Common myeloid progenitor, CD34-positive (primary cell): ENCODE results near the gene FBXO36.
"Not testable (repeated sequence)": the region's sequence is repeated elsewhere in the genome, so short reads cannot be mapped to it uniquely, and the experiment has no call there.

ENCODE experiments used
- CTCF ChIA-PET: fragments of 350-600 bp; sonication (Branson Sonifier 250); formaldehyde crosslinking; loops from one replicate; lab custom pipeline; 2021; ENCODE audit warnings: antibody characterized with exemption; lab: Charles Lee
- POLR2A ChIA-PET: fragments of 350-600 bp; sonication (Branson Sonifier 250); formaldehyde crosslinking; loops from one replicate; lab custom pipeline; 2021; ENCODE audit warnings: antibody characterized with exemption; lab: Charles Lee
- DNase-seq, 3 donors: peaks; one replicate each; pipeline versions ENCODE4 v3.0.0 to v3.0.0-alpha.2; 2013
- H3K27ac ChIP-seq, 2 experiments: 1 replicate in 1 of 2; 2 replicates in 1 of 2; pipeline ENCODE4 v1.7.0; 2013; ENCODE audit warnings: inconsistent platforms in 2 of 2, low read length in 2 of 2, mild to moderate bottlenecking in 2 of 2, low read depth in 1 of 2, moderate library complexity in 1 of 2; ENCODE audit not compliant: severe bottlenecking in 2 of 2, insufficient read depth in 1 of 2, poor library complexity in 1 of 2
- H3K27me3 ChIP-seq, 5 experiments: replicated peaks in 2 of 5; 1 replicate in 3 of 5; 2 replicates in 2 of 5; pipeline versions ENCODE4 v1.6.1 to v1.7.0; 2013; ENCODE audit warnings: low read length in 4 of 5, mild to moderate bottlenecking in 2 of 5, moderate library complexity in 2 of 5, inconsistent platforms in 1 of 5; ENCODE audit not compliant: insufficient read depth in 5 of 5, control insufficient read depth in 4 of 5
- H3K36me3 ChIP-seq, 4 experiments: 1 replicate in 2 of 4; 2 replicates in 2 of 4; pipeline versions ENCODE4 v1.6.1 to v1.7.0; 2013; ENCODE audit warnings: low read length in 3 of 4, control low read depth in 1 of 4, mild to moderate bottlenecking in 1 of 4; ENCODE audit not compliant: control insufficient read depth in 4 of 4, insufficient read depth in 4 of 4
- H3K4me1 ChIP-seq, 4 experiments: 1 replicate in 3 of 4; 2 replicates in 1 of 4; pipeline versions ENCODE4 v1.6.1 to v1.7.1; 2013; ENCODE audit warnings: low read length in 3 of 4, mild to moderate bottlenecking in 3 of 4, control low read depth in 1 of 4, inconsistent platforms in 1 of 4, moderate library complexity in 1 of 4; ENCODE audit not compliant: control insufficient read depth in 4 of 4, insufficient read depth in 4 of 4; ENCODE audit errors: control extremely low read depth in 1 of 4
- H3K4me3 ChIP-seq, 7 experiments: 1 replicate in 4 of 7; 2 replicates in 3 of 7; pipeline versions ENCODE4 v1.5.1 to v1.7.0; 2013; ENCODE audit warnings: mild to moderate bottlenecking in 7 of 7, low read length in 6 of 7, moderate library complexity in 6 of 7, inconsistent platforms in 2 of 7, low read depth in 2 of 7, control low read depth in 1 of 7; ENCODE audit not compliant: insufficient read depth in 4 of 7, control insufficient read depth in 1 of 7; ENCODE audit errors: extremely low read depth in 1 of 7
- H3K9me3 ChIP-seq, 5 experiments: 1 replicate in 4 of 5; 2 replicates in 1 of 5; pipeline versions ENCODE4 v1.6.1 to v1.7.1; 2013; ENCODE audit warnings: low read length in 4 of 5, mild to moderate bottlenecking in 2 of 5, inconsistent platforms in 1 of 5, low read depth in 1 of 5, moderate library complexity in 1 of 5; ENCODE audit not compliant: control insufficient read depth in 4 of 5, insufficient read depth in 2 of 5; ENCODE audit errors: control extremely low read depth in 1 of 5
- WGBS: methylation state at CpG from one replicate; pipeline ENCODE4 v1.1.5; 2013; ENCODE audit not compliant: insufficient coverage; 5-methylcytosine and 5-hydroxymethylcytosine counted together

Gene FBXO36

DNA sequence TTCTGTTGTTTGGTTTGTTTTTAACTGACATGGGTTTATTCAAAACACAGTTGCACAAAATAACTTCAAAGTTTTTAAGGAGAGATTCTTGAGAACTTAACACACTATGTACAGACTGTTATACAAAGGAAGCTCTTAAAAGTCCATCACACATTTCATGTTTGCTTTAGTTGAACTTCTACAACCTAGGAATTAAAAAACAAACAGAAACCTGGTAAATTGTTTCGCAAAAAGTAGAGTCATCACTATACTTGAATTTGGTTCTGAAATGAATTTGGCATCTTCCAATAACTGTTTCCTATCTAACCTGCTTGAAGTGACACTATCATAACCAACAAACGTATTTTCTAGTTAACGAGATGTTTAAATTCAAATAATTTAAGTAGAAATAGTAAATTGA, 22.3 kb upstream of the FBXO36 start:
- CTCF ChIA-PET = interaction anchor here (2.8 kb wide), 1 partner anchor 11 kb away, joined by 9 read pairs; no protein-coding TSS in a partner anchor

DNA sequence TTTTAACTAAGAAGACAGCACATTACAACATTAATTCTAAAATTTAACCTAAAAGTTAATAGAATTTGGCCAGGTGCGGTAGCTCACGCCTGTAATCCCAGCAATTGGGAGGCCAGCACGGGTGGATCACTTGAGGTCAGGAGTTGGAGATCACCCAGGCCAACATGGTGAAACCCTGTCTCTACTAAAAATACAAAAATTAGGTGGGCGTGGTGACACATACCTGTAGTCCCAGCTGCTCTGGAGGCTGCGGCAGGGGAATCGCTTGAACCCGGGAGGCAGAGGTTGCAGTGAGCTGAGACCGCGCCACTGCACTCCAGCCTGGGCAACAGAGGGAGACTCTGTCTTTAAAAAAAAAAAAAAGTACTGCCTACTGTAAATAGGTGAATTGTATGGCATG, 21.8 kb upstream of the FBXO36 start:
- 100% methylated on average over 9 of the region's 9 CpGs for WGBS
- not testable (repeated sequence) for H3K4me1 ChIP-seq, H3K4me3 ChIP-seq, H3K27ac ChIP-seq, H3K27me3 ChIP-seq, H3K9me3 ChIP-seq, DNase-seq
- POLR2A ChIA-PET = interaction anchor here (0.7 kb wide), 1 partner anchor 107 kb away, joined by 3 read pairs; no protein-coding TSS in a partner anchor
- CTCF ChIA-PET = interaction anchor here (0.7 to 2.8 kb wide), 3 partner anchors 10 to 18 kb away, joined by 3 to 9 read pairs (median 3); no protein-coding TSS in a partner anchor
- H3K36me3 ChIP-seq = peaks cover 3 to 25% (median 11%) of the 10 kb centered on the region in 4 experiments

More for the DNA sequence above, 22.3 kb upstream of the FBXO36 start:
- Histone ChIP-seq H3K36me3 (peaks cover 3 to 25% (median 11%) of the 10 kb centered on the region in 4 experiments), H3K27ac (no peak overlapping the region), H3K4me3 (no peak overlapping the region), H3K27me3 (no peaks in the 10 kb centered on the region), H3K4me1 (peaks cover 3 to 5% (median 3%) of the 10 kb centered on the region in 4 experiments), H3K9me3 (no peaks in the 10 kb centered on the region)
- no CpG with 5 or more reads among the region's 3 CpGs for WGBS
- no peak for DNase-seq
- POLR2A ChIA-PET = no interaction called here

DNA sequence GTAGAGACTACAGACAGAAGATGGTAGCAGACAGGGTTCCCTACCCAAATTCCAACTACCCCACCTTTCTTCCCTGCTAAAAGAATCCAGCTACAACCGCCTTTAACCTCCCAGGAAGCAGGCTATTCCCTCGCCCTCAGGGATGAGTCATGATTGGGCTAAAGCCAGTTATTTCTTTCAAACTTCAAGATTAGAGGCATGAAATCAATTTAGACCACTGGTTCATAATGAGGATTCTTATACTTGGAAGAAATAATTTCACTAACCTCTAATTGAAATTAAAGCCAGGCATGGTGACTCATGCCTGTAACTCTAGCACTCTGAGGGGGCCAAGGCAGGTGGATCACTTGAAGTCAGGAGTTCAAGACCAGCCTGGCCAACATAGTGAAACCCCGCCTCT, 20.5 kb upstream of the FBXO36 start:
- POLR2A ChIA-PET = no interaction called here

DNA sequence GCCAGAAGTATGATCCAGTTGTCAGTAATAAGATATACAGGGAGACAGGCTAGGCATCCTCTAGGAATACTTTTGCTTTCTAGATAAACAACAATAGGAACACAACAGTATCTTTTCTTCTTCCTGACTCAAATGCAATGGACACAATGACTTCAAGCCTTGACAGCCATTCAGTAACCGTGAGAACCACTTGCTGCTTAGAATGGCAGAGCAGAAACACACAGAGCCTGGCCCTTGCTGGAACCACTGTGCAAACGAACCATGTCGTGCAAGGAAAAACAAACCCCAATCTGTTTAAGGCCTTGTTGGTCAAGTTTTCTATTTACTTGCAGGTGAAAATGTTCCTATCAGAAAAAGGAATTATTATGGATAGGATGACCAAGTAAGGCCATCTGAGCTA, 19.3 kb upstream of the FBXO36 start:
- Histone ChIP-seq H3K36me3 (peaks cover 3 to 34% (median 16%) of the 10 kb centered on the region in 4 experiments), H3K27ac (no peak overlapping the region), H3K4me3 (no peak overlapping the region), H3K4me1 (peaks cover 0 to 5% (median 0%) of the 10 kb centered on the region in 4 experiments), H3K9me3 (no peaks in the 10 kb centered on the region), H3K27me3 (no peaks in the 10 kb centered on the region)
- POLR2A ChIA-PET = interaction anchor here (0.6 kb wide), 1 partner anchor 273 kb away, joined by 3 read pairs; no protein-coding TSS in a partner anchor
- DNase-seq = no peak
- WGBS = 94% methylated on average over 3 of the region's 3 CpGs
- CTCF ChIA-PET = interaction anchor here (0.8 to 1.6 kb wide), 3 partner anchors 8 to 17 kb away, joined by 3 to 7 read pairs (median 4); no protein-coding TSS in a partner anchor

More for the DNA sequence above, 20.5 kb upstream of the FBXO36 start:
- peaks cover 3 to 25% (median 12%) of the 10 kb centered on the region in 4 experiments for H3K36me3 ChIP-seq
- no peak for DNase-seq
- no peak overlapping the region for H3K4me3 ChIP-seq
- H3K9me3 ChIP-seq = no peaks in the 10 kb centered on the region
- no peaks in the 10 kb centered on the region for H3K27me3 ChIP-seq
- peaks cover 2 to 5% (median 2%) of the 10 kb centered on the region in 4 experiments for H3K4me1 ChIP-seq
- CTCF ChIA-PET = interaction anchor here (1.5 to 1.6 kb wide), 2 partner anchors 9 to 18 kb away, joined by 4 to 7 read pairs; no protein-coding TSS in a partner anchor
- H3K27ac ChIP-seq = no peak overlapping the region
- 100% methylated on average over 2 of the region's 3 CpGs for WGBS

DNA sequence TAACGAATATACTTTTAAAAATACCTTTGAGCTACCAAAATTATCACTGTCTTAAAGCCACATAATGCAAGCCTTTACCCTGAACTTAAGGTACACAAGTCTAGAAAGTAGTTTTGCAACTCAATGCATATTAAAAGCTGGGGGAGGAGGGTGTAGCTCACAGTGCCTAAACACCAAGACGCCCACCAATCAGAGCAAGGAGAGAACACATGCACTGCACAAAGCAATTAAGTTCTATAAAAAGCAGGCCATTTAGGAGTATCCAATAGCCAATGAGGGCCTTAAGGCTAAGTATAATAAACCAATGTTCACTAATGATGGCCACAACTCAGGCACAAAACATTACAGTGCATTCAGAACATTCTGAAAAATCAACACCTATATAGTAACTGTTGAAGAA, 16.7 kb upstream of the FBXO36 start:
- Histone ChIP-seq H3K4me3 (no peak overlapping the region), H3K27me3 (no peaks in the 10 kb centered on the region), H3K36me3 (peaks cover 3 to 26% (median 18%) of the 10 kb centered on the region in 4 experiments), H3K4me1 (peaks cover 0 to 1% (median under 1%) of the 10 kb centered on the region in 4 experiments), H3K9me3 (no peaks in the 10 kb centered on the region), H3K27ac (no peak overlapping the region)
- ChIA-PET CTCF (interaction anchor here (1.4 kb wide), 1 partner anchor 9 kb away, joined by 3 read pairs; no protein-coding TSS in a partner anchor), POLR2A (no interaction called here)
- no peak for DNase-seq
- 100% methylated on average over 1 of the region's 2 CpGs for WGBS

DNA sequence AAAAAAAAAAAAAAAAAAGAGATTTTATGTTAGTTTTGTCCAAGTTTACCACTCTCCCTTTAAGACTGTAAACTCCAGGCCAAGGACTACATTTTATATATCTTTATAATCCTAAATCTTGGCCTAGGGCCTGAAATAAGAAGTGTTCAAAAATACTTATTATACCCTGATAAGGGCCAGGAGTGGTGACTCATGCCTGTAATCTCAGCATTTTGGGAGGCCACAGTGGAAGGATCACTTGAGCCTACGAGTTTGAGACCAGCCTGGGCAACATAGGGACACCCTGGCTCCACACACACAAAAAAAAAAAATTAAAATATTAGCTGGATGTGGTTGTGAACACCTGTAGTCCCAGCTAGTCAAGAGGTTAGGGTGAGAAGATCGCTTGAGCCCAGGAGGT, 13.2 kb upstream of the FBXO36 start:
- H3K4me1 ChIP-seq = peaks cover 5 to 15% (median 8%) of the 10 kb centered on the region in 4 experiments
- H3K36me3 ChIP-seq = peaks cover 0 to 13% (median 8%) of the 10 kb centered on the region in 4 experiments
- no peak overlapping the region for H3K27ac ChIP-seq
- ChIA-PET POLR2A (interaction anchor here (0.6 kb wide), 1 partner anchor 18 kb away, joined by 3 read pairs; no protein-coding TSS in a partner anchor), CTCF (interaction anchor here (0.6 to 5.8 kb wide), 4 partner anchors 10 to 106 kb away, joined by 3 to 34 read pairs (median 4); no protein-coding TSS in a partner anchor)
- no peaks in the 10 kb centered on the region for H3K9me3 ChIP-seq
- WGBS = 100% methylated on average over 1 of the region's 2 CpGs
- DNase-seq = peak in 1 of 3 donors; percentile 18
- no peaks in the 10 kb centered on the region for H3K27me3 ChIP-seq
- no peak overlapping the region for H3K4me3 ChIP-seq
